ENCODE results near the gene GATAD2A. TPM values are rescaled to one million over a fixed set of nuclear protein-coding genes. Genes with fewer than 3 reads are reported as not detected.
"Not testable (repeated sequence)": the region's sequence is repeated elsewhere in the genome, so short reads cannot be mapped to it uniquely, and the experiment has no call there.

Gene GATAD2A
- total RNA-seq, 1 experiment from 2014 or later = 80.3 TPM

DNA sequence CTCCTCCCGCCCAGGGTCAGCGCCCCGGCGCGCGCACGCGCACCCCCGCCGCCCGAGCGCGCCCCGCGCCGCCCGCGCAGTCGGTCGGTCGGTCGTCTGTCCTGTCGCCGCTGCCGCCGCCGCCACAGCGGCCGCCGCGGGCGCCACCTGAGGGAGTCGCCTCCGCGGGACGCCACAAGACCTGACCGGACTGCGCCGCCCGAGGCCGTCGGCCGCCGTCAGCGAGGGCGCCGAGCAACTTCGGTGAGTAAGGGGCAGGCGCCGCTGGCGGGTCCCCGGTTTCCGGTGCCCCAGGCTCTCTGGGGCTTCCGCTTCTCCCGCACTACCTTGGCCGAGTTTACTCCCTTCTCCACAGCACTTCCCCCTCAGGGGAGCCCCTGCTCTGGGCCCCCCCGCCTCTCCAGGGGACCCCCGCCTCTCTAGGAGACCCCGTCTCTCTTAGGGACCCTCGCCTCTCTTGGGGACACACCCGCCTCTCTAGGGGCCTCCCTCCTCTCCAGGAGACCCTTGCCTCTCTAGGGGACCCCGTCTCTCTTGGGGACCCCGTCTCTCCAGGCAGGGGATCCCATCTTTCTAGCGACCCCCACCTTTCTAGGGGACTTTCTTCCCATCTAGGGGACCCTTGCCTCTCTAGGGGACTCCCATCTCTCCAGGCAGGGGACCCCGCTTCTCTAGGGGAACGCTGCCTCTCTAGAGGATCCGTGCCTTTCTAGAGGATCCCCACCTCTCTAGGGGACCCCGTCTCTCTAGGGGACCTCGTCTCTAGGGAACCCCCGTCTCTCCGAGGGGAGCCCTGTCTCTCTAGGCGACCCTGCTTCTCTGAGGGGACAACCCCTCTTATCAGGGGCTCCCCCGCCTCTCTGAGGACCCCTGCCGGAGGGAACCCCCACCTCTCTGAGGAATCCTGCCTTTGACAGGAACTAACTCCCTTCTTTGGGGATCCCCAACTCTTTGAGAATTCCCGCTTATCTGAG is 19.3 kb upstream of the GATAD2A start:
- no peak for DNase-seq (ENCODE audit: low spot score)
- in situ Hi-C loops (cut with HindIII; ENCODE audit: low sequenced_read_pairs) = no loop called here

GRCh38 chr19:19387108-19387507 is 18.4 kb upstream of the GATAD2A start:
- in situ Hi-C loops (cut with HindIII; ENCODE audit: low sequenced_read_pairs) = no loop called here
- no peak for DNase-seq (ENCODE audit: low spot score)

GRCh38 chr19:19388568-19389555 is 16.6 kb upstream of the GATAD2A start:
- DNase-seq (ENCODE audit: low spot score) = no peak
- in situ Hi-C loops (cut with HindIII; ENCODE audit: low sequenced_read_pairs) = no loop called here

- in situ Hi-C loops (cut with HindIII; ENCODE audit: low sequenced_read_pairs); DNase-seq (ENCODE audit: low spot score): not testable (repeated sequence)
These were observed 15.8 kb upstream of the GATAD2A start for GRCh38 chr19:19389683-19390082.

DNA sequence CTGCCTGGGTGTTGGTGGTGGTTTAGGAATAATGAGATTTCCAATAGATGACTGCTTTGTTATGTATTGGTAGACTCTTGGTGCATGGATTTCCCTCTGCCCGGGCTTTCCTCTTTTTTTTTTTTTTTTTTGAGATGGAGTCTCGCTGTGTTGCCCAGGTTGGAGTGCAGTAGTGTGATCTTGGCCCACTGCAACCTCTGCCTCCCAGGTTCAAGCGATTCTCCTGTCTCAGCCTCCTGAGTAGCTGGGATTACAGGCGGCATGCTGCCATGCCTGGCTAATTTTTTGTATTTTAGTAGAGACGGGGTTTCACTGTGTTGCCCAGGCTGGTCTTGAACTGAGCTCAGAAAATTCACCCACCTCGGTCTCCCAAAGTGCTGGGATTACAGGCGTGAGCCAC is 11.1 kb upstream of the GATAD2A start:
- in situ Hi-C loops (cut with HindIII; ENCODE audit: low sequenced_read_pairs) = not testable (repeated sequence)

DNA sequence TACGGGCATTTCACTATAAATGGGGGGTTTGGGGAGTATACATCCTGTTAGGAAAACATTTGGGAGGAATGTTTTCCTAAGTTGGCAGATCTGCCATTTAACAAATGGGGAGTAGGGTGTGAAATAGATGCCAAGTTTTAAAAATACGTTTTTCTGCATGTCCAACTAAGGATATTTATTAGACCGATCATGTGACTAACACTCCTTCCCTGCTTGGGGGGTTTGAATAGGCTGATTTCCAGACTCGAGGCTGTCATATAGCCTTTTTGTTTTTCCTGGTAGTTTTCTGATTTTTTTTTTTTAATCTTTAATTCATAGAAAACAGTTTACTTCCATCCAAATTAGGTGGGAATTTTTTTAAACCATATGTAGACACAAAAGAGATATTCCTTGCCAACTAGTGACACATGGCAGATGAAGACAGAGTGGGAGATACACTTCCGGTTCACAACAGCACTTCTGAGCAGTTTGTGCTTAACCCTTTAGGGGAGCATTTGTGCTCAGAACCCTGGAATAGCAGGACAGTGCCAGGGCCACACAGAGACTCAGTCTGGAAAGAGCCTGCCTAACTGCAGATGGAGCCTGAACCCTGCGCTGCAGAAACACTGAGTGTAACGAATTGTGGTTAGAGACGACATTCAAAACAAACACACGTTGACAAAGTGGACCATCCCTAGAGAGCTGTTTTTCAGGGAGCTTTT is 5.6 kb upstream of the GATAD2A start:
- peak; percentile 35 for DNase-seq (ENCODE audit: low spot score)
- in situ Hi-C loops (cut with HindIII; ENCODE audit: low sequenced_read_pairs) = no loop called here

More for the DNA sequence above, 11.1 kb upstream of the GATAD2A start:
- DNase-seq (ENCODE audit: low spot score) = not testable (repeated sequence)

GRCh38 chr19:19402656-19403372 is 2.7 kb upstream of the GATAD2A start:
- no peak for DNase-seq (ENCODE audit: low spot score)

DNA sequence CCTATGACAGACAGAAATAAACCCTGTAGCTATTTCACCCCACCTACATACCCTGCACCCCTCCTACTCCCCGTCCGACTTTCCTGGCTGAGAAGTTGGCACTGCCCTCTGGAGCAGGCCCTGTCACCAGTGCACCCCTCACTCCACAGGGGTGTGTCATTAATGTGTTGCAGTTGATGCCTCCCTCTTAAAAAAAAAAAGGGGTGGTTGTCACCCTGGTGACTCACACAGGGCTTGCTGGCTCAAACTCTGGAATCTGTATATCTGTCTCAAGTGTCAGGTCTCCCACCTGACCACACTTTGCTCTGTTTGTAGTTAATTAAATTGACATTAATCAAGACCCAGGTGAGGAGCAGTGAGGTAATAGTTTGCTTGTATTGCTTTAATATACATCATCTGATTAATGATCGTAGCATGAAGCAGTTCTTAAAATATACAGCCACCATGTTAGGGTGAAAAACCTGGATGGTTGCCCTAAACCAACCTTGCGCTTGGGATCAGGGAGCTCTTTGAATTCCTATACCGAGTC is 2.0 kb upstream of the GATAD2A start:
- no peak for DNase-seq (ENCODE audit: low spot score)
- in situ Hi-C loops (cut with HindIII; ENCODE audit: low sequenced_read_pairs) = no loop called here

More at GRCh38 chr19:19402656-19403372, 2.7 kb upstream of the GATAD2A start:
- in situ Hi-C loops (cut with HindIII; ENCODE audit: low sequenced_read_pairs) = no loop called here

GRCh38 chr19:19405971-19406877 is 749 bp downstream of the GATAD2A start:
- peak; percentile 28 for DNase-seq (ENCODE audit: low spot score)
- in situ Hi-C loops (cut with HindIII; ENCODE audit: low sequenced_read_pairs) = no loop called here

DNA sequence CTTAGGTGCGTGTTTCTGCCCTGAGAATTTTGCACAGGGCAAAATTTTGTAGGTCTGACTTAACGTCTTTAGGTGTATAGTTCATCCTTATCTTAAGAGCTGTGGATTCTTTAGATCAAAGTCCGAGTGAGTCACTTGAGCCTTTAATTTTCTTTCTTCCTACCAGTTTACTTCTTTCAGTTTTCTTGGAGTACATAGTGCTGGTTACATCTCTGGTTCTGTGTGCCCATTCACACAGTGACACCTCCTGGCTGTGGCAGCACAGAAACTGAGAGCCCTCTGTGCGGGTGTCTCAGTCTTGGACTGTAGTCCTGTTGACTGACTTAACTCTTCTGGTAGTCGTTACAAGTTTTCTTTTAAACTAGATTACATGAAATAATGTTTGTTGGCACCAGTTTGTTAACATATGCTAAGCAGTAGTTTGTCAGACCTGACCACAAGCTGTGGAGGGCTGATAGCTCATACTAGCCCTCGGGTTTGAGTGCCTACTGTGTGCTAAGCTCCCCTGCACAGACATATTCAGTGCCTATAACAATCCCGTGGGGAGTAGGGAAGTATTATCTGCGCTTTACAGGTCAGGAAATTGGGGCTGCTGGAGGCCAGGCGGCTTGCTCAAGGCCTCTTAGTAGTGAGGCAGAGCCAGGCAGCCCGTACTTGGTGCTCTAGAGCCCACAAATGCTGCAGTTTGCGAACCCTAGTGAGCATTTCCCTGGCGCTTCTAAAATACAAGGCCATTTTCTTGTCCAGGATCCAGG is 1.6 kb downstream of the GATAD2A start:
- in situ Hi-C loops (cut with HindIII; ENCODE audit: low sequenced_read_pairs) = no loop called here
- DNase-seq (ENCODE audit: low spot score) = peak; percentile 68

DNA sequence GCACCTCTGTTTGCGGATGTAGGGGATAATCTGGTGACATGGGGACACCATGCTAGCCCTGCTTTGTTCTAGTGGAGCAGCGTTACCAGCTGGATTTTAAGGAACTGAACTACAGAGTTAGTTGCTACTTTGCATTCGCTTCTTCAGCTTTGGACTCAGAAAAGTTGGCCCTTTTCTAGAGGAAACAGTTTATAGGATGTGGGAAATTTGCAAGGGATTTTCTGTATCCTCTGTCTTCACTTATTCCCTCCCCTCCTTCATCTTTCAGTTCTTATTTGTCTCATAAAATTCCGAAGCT is 2.1 kb downstream of the GATAD2A start:
- in situ Hi-C loops (cut with HindIII; ENCODE audit: low sequenced_read_pairs) = no loop called here
- no peak for DNase-seq (ENCODE audit: low spot score)

- in situ Hi-C loops (cut with HindIII; ENCODE audit: low sequenced_read_pairs) = no loop called here
These were observed 3.7 kb downstream of the GATAD2A start for GRCh38 chr19:19409205-19409604.

GRCh38 chr19:19409631-19410030 is 4.2 kb downstream of the GATAD2A start:
- in situ Hi-C loops (cut with HindIII; ENCODE audit: low sequenced_read_pairs) = no loop called here
- no peak for DNase-seq (ENCODE audit: low spot score)

More at GRCh38 chr19:19409205-19409604, 3.7 kb downstream of the GATAD2A start:
- DNase-seq (ENCODE audit: low spot score) = no peak

GRCh38 chr19:19410553-19411550 is 5.4 kb downstream of the GATAD2A start:
- in situ Hi-C loops (cut with HindIII; ENCODE audit: low sequenced_read_pairs) = no loop called here
- DNase-seq (ENCODE audit: low spot score) = no peak

GRCh38 chr19:19416280-19416679 is 10.8 kb downstream of the GATAD2A start:
- in situ Hi-C loops (cut with HindIII; ENCODE audit: low sequenced_read_pairs) = no loop called here
- no peak for DNase-seq (ENCODE audit: low spot score)

- in situ Hi-C loops (cut with HindIII; ENCODE audit: low sequenced_read_pairs) = no loop called here
- DNase-seq (ENCODE audit: low spot score) = no peak
These were observed 11.6 kb downstream of the GATAD2A start for GRCh38 chr19:19417046-19417445.

Data from G401 (cell line).